ENCODE measurements around the gene ARIH1. TPM values are rescaled to one million over a fixed set of nuclear protein-coding genes. Genes with fewer than 3 reads are reported as not detected.
"Not testable (repeated sequence)": the region's sequence is repeated elsewhere in the genome, so short reads cannot be mapped to it uniquely, and the experiment has no call there.

ARIH1 gene
- total RNA-seq, 1 experiment from 2014 or later, result 63.0 TPM

DNA sequence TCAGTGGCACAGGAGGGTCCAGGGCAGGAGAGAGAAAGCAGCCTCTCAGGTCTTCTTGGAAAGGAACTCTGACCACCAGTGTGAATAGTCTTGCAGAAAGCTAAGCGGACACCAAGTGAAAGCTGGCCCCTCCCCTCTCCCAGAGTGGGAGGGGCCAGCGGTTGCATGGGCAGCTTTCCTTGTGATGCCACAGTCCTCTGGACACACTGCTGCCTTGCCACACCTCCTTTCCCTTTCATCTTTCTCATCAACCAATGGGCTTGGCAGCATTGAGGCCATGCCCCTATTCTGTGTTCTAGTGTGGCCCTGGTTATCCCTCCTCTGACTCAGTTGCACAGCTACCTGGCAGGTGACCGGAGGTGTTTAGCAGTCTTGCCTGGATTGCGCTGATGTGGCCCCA, 130.7 kb downstream of the ARIH1 start:
- Histone ChIP-seq H3K79me2 (ENCODE audit: low read length) (no peaks in the 10 kb centered on the region), H3K27me3 (ENCODE audit: low read length) (no peaks in the 10 kb centered on the region), H3K36me3 (ENCODE audit: low read depth, low read length) (no peaks in the 10 kb centered on the region), H4K20me1 (ENCODE audit: low read length) (no peaks in the 10 kb centered on the region), H3K27ac (ENCODE audit: low read length) (no peak overlapping the region), H3F3A (ENCODE audit: low read length, unreplicated experiment) (no peaks in the 10 kb centered on the region), H3K4me2 (ENCODE audit: low read length) (no peak overlapping the region), H3K9me2 (replicated peaks; ENCODE audit: low read length) (no peaks in the 10 kb centered on the region), H3K4me1 (ENCODE audit: insufficient read depth, low read length) (no peaks in the 10 kb centered on the region), H3K9ac (ENCODE audit: low read length) (no peak overlapping the region), H3K4me3 (ENCODE audit: low read length) (no peak overlapping the region), H3K9me3 (ENCODE audit: low read length) (no peaks in the 10 kb centered on the region), H2AFZ (ENCODE audit: low read length) (no peak overlapping the region)
- ATAC-seq (no peak), DNase-seq (no peak)
- no TSS peak for BruUV-seq (replicated peaks)
- TF ChIP-seq EZH2 (IDR thresholded peaks at IDR 0.05; ENCODE audit: low read length, unreplicated experiment) (no peak), EZH2phosphoT487 (IDR thresholded peaks at IDR 0.05; ENCODE audit: borderline replicate concordance, low read length) (no peak)
- TF ChIP-seq, protein P1, sequence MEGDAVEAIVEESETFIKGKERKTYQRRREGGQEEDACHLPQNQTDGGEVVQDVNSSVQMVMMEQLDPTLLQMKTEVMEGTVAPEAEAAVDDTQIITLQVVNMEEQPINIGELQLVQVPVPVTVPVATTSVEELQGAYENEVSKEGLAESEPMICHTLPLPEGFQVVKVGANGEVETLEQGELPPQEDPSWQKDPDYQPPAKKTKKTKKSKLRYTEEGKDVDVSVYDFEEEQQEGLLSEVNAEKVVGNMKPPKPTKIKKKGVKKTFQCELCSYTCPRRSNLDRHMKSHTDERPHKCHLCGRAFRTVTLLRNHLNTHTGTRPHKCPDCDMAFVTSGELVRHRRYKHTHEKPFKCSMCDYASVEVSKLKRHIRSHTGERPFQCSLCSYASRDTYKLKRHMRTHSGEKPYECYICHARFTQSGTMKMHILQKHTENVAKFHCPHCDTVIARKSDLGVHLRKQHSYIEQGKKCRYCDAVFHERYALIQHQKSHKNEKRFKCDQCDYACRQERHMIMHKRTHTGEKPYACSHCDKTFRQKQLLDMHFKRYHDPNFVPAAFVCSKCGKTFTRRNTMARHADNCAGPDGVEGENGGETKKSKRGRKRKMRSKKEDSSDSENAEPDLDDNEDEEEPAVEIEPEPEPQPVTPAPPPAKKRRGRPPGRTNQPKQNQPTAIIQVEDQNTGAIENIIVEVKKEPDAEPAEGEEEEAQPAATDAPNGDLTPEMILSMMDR (conservative IDR thresholded peaks at IDR 0.05; ENCODE audit: low read depth, low read length), result no peak
- ChIA-PET CTCF (interaction anchor here (1.0 kb wide), 1 partner anchor 117 kb away, joined by 3 read pairs; no protein-coding TSS in a partner anchor), POLR2A (ENCODE audit: unreplicated experiment) (no interaction called here)
- intact Hi-C loops (cut with micrococcal nuclease), result no loop called here

DNA sequence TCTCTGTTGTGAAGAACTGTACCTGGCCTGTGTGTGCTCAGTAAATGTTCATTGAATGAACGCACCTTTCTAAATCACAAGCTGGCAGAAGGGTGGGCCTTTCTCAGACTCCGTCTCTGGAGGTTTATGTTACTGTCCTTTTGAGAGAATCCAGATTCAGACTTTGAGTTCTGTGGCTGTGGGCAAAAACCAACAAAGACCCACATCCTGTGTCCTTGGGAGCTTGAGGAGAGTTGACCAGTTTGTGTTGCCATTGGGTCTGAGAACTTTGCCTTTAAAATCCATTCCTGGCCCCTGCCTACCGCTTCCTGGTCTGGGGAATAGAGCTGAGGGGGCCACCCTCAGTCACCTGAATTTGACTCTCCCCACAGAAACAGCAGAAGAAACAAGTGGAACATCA, 134.0 kb downstream of the ARIH1 start:
- H3F3A ChIP-seq (ENCODE audit: low read length, unreplicated experiment); H2AFZ ChIP-seq (ENCODE audit: low read length); H3K36me3 ChIP-seq (ENCODE audit: low read depth, low read length); BruUV-seq (replicated peaks); intact Hi-C loops (cut with micrococcal nuclease); H3K27ac ChIP-seq (ENCODE audit: low read length); H3K9me2 ChIP-seq (replicated peaks; ENCODE audit: low read length); POLR2A ChIA-PET (ENCODE audit: unreplicated experiment); H3K9ac ChIP-seq (ENCODE audit: low read length); H3K4me1 ChIP-seq (ENCODE audit: insufficient read depth, low read length); H3K9me3 ChIP-seq (ENCODE audit: low read length); H3K4me2 ChIP-seq (ENCODE audit: low read length); H3K27me3 ChIP-seq (ENCODE audit: low read length); H3K79me2 ChIP-seq (ENCODE audit: low read length); ATAC-seq; CTCF ChIA-PET; H4K20me1 ChIP-seq (ENCODE audit: low read length); DNase-seq; H3K4me3 ChIP-seq (ENCODE audit: low read length): not testable (repeated sequence)

DNA sequence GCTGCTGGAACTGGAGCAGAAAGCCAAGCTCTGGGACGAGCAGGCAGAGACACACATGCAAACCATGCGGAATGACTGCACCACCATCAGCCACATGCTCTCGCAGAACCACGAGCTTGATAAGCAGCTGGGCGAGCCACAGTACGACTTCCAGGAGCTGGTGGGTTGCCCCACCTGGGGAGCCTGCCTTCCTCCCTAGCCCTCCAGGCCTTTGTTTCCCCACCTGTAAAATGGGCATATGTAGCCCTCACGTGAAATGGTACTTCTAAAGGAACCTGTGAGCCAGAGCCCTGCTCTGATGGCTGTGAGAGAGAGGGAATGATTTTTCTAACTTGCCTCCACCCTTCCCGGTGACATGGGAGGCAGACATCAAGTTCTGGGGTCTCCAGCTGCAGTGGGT, 135.7 kb downstream of the ARIH1 start:
- CTCF ChIA-PET, result no interaction called here
- H3K27ac ChIP-seq (ENCODE audit: low read length), result no peak overlapping the region
- H3K4me2 ChIP-seq (ENCODE audit: low read length), result no peak overlapping the region
- ATAC-seq (no peak), DNase-seq (no peak)
- H3K9me3 ChIP-seq (ENCODE audit: low read length), result no peaks in the 10 kb centered on the region
- no peaks in the 10 kb centered on the region for H4K20me1 ChIP-seq (ENCODE audit: low read length)
- H3K4me1 ChIP-seq (ENCODE audit: insufficient read depth, low read length), result no peaks in the 10 kb centered on the region
- no peak overlapping the region for H3K9ac ChIP-seq (ENCODE audit: low read length)
- no peaks in the 10 kb centered on the region for H3K36me3 ChIP-seq (ENCODE audit: low read depth, low read length)
- no peaks in the 10 kb centered on the region for H3K79me2 ChIP-seq (ENCODE audit: low read length)
- TF ChIP-seq EZH2phosphoT487 (IDR thresholded peaks at IDR 0.05; ENCODE audit: borderline replicate concordance, low read length) (no peak), EZH2 (IDR thresholded peaks at IDR 0.05; ENCODE audit: low read length, unreplicated experiment) (no peak)
- TF ChIP-seq, protein P1 (conservative IDR thresholded peaks at IDR 0.05; ENCODE audit: low read depth, low read length), result no peak
- POLR2A ChIA-PET (ENCODE audit: unreplicated experiment), result no interaction called here
- no peak overlapping the region for H3K4me3 ChIP-seq (ENCODE audit: low read length)
- H2AFZ ChIP-seq (ENCODE audit: low read length), result no peak overlapping the region
- H3K27me3 ChIP-seq (ENCODE audit: low read length), result no peaks in the 10 kb centered on the region
- no peaks in the 10 kb centered on the region for H3F3A ChIP-seq (ENCODE audit: low read length, unreplicated experiment)
- H3K9me2 ChIP-seq (replicated peaks; ENCODE audit: low read length), result no peaks in the 10 kb centered on the region
- BruUV-seq (replicated peaks), result no TSS peak
- intact Hi-C loops (cut with micrococcal nuclease), result no loop called here

DNA sequence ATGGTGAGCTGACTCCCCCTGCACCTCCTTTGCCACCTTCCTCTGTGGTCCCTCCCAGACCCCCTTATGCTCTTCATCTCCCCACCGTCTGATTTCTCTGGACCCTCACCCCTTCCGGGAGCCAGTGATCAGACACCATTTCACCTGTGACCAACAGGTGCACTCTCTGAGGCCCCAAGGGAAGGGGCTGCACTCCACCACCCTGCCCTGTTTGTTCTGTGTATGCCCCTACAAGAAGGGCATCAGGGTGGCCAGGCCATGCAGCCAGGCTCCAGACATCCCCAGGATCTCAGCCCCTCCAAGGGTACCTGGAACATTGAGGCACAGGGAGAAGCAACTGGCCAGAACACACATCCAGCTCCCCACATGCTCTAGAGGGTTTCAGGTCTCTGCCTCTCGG, 138.2 kb downstream of the ARIH1 start:
- H3K4me1 ChIP-seq (ENCODE audit: insufficient read depth, low read length); H2AFZ ChIP-seq (ENCODE audit: low read length); H3K9me2 ChIP-seq (replicated peaks; ENCODE audit: low read length); H3K4me2 ChIP-seq (ENCODE audit: low read length); H3K36me3 ChIP-seq (ENCODE audit: low read depth, low read length); H4K20me1 ChIP-seq (ENCODE audit: low read length); H3K27ac ChIP-seq (ENCODE audit: low read length); H3K79me2 ChIP-seq (ENCODE audit: low read length); BruUV-seq (replicated peaks); H3K27me3 ChIP-seq (ENCODE audit: low read length); DNase-seq; H3K9ac ChIP-seq (ENCODE audit: low read length); H3K4me3 ChIP-seq (ENCODE audit: low read length); H3F3A ChIP-seq (ENCODE audit: low read length, unreplicated experiment); H3K9me3 ChIP-seq (ENCODE audit: low read length); intact Hi-C loops (cut with micrococcal nuclease); ATAC-seq: not testable (repeated sequence)
- CTCF ChIA-PET, result interaction anchor here (0.5 kb wide), 1 partner anchor 384 kb away, joined by 3 read pairs; no protein-coding TSS in a partner anchor
- POLR2A ChIA-PET (ENCODE audit: unreplicated experiment), result interaction anchor here (0.6 kb wide), 2 partner anchors 85 to 372 kb away, joined by 4 to 10 read pairs; no protein-coding TSS in a partner anchor
